Type B pancreatic cell (in vitro differentiated cells): ENCODE measurements around the gene TMEM19. TPM values are rescaled to one million over a fixed set of nuclear protein-coding genes. Genes with fewer than 3 reads are reported as not detected.

ENCODE experiments used
- DNase-seq: peaks from one replicate; pipeline ENCODE4 v3.0.0; 2021; ENCODE audit warnings: mixed read lengths; ENCODE audit not compliant: unreplicated experiment; ENCODE audit errors: extremely low spot score
- H3K27ac Mint-ChIP-seq: 2 replicates; pipeline ENCODE4 v1.8.0; 2021; ENCODE audit warnings: mild to moderate bottlenecking, mixed read lengths
- H3K27me3 Mint-ChIP-seq: 2 replicates; pipeline ENCODE4 v1.8.0; 2021; ENCODE audit warnings: mixed read lengths
- H3K36me3 Mint-ChIP-seq: 2 replicates; pipeline ENCODE4 v1.8.0; 2021; ENCODE audit warnings: mixed read lengths
- H3K4me1 Mint-ChIP-seq: one replicate; pipeline ENCODE4 v1.8.0; 2021; ENCODE audit warnings: mixed read lengths; ENCODE audit not compliant: unreplicated experiment
- H3K4me3 Mint-ChIP-seq: 2 replicates; pipeline ENCODE4 v1.8.0; 2021; ENCODE audit warnings: mild to moderate bottlenecking, mixed read lengths
- H3K9me3 Mint-ChIP-seq: 2 replicates; pipeline ENCODE4 v1.8.0; 2021; ENCODE audit warnings: mixed read lengths
- total RNA-seq: library from RNA; stranded (reverse); gene quantifications from 2 replicates; pipeline ENCODE4 v1.2.1, GENCODE V29; 2021; ENCODE audit warnings: low replicate concordance
- TF ChIP-seq, protein P1 (sequence below): fragments of 200-600 bp; sonication (generic); conservative IDR thresholded peaks from 2 replicates; pipeline ENCODE4 v1.5.0; 2021; ENCODE audit warnings: antibody characterized with exemption, mild to moderate bottlenecking

Gene TMEM19
- total RNA-seq, 1 donor from 2014 or later = 15.3 TPM

DNA sequence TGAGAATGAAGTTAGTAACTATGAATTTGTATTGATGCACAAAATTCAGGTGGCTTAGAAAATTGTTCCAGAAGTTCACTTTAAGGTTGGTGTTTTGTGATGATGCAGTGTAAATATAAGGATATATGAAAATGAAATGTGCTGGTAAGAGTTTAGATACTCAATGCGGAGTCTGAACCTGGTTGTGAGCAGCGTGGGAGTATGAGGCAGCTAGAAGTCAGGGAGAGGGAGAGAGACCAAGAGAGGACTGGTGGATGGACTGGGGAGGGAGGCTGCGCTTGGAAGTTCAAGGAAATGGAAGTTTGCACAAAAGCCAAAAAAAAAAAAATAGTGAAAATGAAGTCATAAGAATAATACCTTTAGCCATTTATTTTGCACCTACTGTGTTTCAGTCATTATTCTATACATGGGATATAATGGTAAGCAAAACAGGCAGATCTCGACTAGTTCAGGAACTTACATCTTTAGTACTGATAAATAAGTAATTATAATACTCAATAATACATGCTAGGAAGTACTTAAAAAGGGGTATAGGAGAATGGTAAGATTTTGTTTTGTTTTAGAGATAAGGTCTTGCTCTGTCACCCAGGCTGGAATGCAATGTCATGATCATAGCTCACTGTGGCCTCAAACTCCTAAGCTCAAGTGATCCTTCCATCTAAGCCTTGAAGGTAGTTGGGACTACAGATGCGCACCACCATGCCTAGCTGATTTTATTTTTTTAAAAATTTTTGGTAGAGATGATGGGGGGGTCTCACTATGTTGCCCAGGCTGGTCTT lies 58.8 kb downstream of the TMEM19 start:
- Mint-ChIP-seq H3K27me3 (peaks cover 21% of the 10 kb centered on the region), H3K4me3 (no peak overlapping the region), H3K27ac (no peak overlapping the region), H3K9me3 (no peaks in the 10 kb centered on the region), H3K36me3 (no peaks in the 10 kb centered on the region), H3K4me1 (no peaks in the 10 kb centered on the region)
- TF ChIP-seq, protein P1, sequence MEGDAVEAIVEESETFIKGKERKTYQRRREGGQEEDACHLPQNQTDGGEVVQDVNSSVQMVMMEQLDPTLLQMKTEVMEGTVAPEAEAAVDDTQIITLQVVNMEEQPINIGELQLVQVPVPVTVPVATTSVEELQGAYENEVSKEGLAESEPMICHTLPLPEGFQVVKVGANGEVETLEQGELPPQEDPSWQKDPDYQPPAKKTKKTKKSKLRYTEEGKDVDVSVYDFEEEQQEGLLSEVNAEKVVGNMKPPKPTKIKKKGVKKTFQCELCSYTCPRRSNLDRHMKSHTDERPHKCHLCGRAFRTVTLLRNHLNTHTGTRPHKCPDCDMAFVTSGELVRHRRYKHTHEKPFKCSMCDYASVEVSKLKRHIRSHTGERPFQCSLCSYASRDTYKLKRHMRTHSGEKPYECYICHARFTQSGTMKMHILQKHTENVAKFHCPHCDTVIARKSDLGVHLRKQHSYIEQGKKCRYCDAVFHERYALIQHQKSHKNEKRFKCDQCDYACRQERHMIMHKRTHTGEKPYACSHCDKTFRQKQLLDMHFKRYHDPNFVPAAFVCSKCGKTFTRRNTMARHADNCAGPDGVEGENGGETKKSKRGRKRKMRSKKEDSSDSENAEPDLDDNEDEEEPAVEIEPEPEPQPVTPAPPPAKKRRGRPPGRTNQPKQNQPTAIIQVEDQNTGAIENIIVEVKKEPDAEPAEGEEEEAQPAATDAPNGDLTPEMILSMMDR = no peak
- DNase-seq = no peak

DNA sequence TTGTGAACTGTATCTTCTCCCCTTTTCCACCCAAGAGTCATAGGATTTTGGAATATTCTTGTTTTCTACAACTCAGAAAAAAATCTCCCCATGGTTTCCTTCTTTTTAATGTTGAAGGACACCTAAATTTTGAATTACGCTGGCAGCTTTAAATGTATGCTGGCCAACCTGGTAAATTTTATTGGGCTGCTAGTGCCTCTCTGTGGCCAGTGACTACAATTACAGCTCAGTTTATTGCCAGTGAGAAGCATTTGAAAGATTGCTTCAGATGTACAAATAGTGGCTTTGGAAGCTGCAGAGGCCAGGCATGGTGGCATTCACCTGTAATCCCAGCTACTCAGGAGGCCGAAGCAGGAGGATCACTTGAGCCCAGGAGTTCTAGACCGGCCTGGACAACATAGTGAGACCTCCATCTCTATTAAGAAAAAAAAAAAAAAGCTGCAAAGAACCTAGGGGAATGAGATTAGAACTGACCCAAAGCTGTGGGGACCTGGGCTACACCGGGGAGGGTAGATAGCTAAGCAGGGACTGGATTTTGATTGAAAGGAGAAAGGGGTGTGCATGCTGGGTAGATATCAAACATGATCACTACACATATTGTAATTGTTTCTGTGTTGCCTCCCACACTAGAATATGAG lies 61.2 kb downstream of the TMEM19 start:
- no peak overlapping the region for H3K27ac Mint-ChIP-seq
- peaks cover 42% of the 10 kb centered on the region for H3K27me3 Mint-ChIP-seq
- no peak overlapping the region for H3K4me3 Mint-ChIP-seq
- H3K36me3 Mint-ChIP-seq = no peaks in the 10 kb centered on the region
- no peaks in the 10 kb centered on the region for H3K4me1 Mint-ChIP-seq
- TF ChIP-seq, protein P1 = peak; percentile 82
- DNase-seq = no peak
- no peaks in the 10 kb centered on the region for H3K9me3 Mint-ChIP-seq

DNA sequence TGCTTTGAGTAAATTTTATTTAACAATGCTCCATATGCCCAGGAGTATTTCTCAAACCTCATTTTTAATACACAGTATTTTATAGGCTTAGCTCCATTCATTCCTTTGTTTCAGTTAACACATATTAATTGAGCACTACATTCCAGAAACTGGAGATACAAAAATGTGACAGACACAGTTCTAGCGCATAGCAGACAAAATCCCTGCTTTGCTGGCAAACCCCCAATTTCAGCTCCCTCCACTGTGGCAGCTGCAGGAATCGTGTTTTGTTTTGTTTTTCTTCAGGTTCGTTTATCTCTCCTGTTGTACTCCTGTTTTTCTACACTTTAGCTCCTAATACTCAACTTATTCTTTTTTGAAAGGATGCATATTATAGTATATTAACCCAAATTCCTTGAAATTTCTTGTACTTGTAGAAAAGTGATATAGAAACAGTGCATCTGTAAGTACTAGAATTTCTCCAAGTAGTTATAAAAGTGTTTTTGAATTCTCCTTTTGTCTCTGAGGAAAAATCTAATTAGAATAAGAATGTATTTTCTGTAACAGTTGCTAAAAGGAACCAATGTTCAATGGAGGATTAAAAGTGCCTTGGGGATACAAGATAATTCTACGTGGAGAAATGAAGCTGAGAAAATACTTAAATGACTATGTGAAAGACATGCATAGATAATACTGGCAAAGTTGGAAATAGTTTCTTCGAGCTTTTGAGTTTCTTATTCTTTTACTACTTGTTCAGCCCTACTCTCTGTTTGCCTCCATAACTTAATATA lies 62.4 kb downstream of the TMEM19 start:
- no peaks in the 10 kb centered on the region for H3K9me3 Mint-ChIP-seq
- H3K27me3 Mint-ChIP-seq = peaks cover 49% of the 10 kb centered on the region
- no peak overlapping the region for H3K4me3 Mint-ChIP-seq
- H3K36me3 Mint-ChIP-seq = no peaks in the 10 kb centered on the region
- H3K27ac Mint-ChIP-seq = no peak overlapping the region
- TF ChIP-seq, protein P1 = no peak
- no peak for DNase-seq
- no peaks in the 10 kb centered on the region for H3K4me1 Mint-ChIP-seq

DNA sequence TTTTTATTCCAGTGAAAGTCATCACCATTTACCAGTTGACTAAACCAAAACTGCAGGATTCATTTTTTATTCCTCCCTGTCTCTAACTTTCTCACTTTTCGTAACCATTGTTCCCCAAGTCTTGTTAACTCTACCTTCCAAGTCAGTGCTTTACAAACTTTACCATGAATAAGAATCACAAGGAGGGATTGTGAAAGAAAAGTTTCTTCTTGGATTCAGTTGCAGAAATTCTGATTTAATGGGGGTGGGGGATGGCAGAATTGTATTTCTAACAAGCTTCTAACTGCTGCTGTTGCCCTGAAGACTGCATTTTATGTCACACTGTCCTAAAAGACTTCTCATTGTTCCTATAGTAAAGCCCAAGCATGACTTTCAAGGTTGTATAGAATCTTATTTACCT lies 63.8 kb downstream of the TMEM19 start:
- H3K27me3 Mint-ChIP-seq = peaks cover 49% of the 10 kb centered on the region
- no peaks in the 10 kb centered on the region for H3K9me3 Mint-ChIP-seq
- TF ChIP-seq, protein P1 = no peak

DNA sequence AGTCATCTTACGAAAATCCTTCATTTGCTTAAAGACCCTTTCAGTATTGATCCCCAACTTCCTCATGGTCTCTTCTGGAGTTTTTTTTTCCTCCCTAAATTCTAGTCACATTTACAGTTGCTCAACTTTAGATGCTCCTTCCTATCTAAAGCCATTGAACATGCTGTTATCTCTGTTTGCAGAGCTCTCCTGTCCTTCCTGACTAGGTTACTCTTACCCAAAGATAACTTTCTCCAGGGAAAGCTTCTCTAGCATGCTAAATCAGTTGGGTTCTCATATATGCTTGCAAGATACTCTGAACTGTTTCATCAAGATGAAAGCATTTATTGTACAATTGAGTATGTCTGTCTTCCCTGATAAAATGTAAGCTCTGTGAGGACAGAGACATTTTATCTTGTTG lies 67.0 kb downstream of the TMEM19 start:
- no peak for DNase-seq
- Mint-ChIP-seq H3K27me3 (peaks cover 43% of the 10 kb centered on the region), H3K9me3 (no peaks in the 10 kb centered on the region), H3K36me3 (peaks cover 12% of the 10 kb centered on the region), H3K4me1 (peaks cover 14% of the 10 kb centered on the region), H3K4me3 (no peak overlapping the region), H3K27ac (no peak overlapping the region)
- TF ChIP-seq, protein P1 = no peak

More for the DNA sequence above, 63.8 kb downstream of the TMEM19 start:
- H3K4me1 Mint-ChIP-seq = peaks cover 6% of the 10 kb centered on the region
- H3K36me3 Mint-ChIP-seq = no peaks in the 10 kb centered on the region
- DNase-seq = no peak
- no peak overlapping the region for H3K27ac Mint-ChIP-seq
- H3K4me3 Mint-ChIP-seq = no peak overlapping the region

Other genes starting within 250 kb of the TMEM19 start
- gene LGR5, start 246.3 kb upstream of the TMEM19 start, total RNA-seq = 1.4 and 7.9 TPM in 2 replicates
- 35.8 and 38.2 TPM in 2 replicates for gene ZFC3H1, start 22.2 kb upstream of the TMEM19 start, total RNA-seq
- gene THAP2, start 21.8 kb upstream of the TMEM19 start, total RNA-seq = 4.9 and 8.9 TPM in 2 replicates
- 53.8 and 59.7 TPM in 2 replicates for gene RAB21, start 68.8 kb downstream of the TMEM19 start, total RNA-seq
- gene TBC1D15, start 153.7 kb downstream of the TMEM19 start, total RNA-seq = 20.8 and 30.8 TPM in 2 replicates